Measurements from ENCODE around the gene PAIP2. TPM values are rescaled to one million over a fixed set of nuclear protein-coding genes. Genes with fewer than 3 reads are reported as not detected.
A peak's percentile ranks its signal among the peaks of the same experiment; 100 is the strongest.

PAIP2 gene
- total RNA-seq, 1 experiment from 2014 or later = 79.4 TPM

DNA sequence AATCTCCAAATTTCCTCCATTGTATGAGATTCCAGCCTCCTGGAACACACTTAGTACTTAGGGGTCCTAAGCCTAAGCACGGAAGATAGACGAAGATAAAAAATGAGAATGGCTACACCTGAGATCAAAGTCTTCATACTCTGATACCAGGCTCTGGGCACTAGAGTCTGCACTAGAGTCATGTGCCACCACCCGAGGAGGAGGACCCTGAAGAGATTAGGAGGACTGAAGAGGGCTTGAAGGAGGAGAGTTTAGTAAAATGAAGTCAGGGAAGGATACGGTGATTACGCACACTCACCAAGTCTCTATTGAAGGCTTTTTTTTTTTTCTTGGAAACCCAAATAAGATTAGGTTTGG, 62.8 kb downstream of the PAIP2 start:
- H3K9me3 ChIP-seq (ENCODE audit: control insufficient read depth, insufficient read depth, low read depth, low read length) = no peaks in the 10 kb centered on the region
- in situ Hi-C loops (cut with HindIII; ENCODE audit: low pct_unique_long_range_greater_than_20kb, low sequenced_read_pairs) = loop anchor here (25.0 kb wide), 1 partner anchor 108 kb away; no protein-coding TSS in a partner anchor
- BruUV-seq (replicated peaks) = no TSS peak
- no peaks in the 10 kb centered on the region for H3K27me3 ChIP-seq (ENCODE audit: control insufficient read depth, insufficient read depth, low read length)
- peak overlapping the region; percentile 53 to 71 for H3K4me3 ChIP-seq (ENCODE audit: low read depth in 2 of 2, low read length in 2 of 2)
- TF ChIP-seq, protein P1, sequence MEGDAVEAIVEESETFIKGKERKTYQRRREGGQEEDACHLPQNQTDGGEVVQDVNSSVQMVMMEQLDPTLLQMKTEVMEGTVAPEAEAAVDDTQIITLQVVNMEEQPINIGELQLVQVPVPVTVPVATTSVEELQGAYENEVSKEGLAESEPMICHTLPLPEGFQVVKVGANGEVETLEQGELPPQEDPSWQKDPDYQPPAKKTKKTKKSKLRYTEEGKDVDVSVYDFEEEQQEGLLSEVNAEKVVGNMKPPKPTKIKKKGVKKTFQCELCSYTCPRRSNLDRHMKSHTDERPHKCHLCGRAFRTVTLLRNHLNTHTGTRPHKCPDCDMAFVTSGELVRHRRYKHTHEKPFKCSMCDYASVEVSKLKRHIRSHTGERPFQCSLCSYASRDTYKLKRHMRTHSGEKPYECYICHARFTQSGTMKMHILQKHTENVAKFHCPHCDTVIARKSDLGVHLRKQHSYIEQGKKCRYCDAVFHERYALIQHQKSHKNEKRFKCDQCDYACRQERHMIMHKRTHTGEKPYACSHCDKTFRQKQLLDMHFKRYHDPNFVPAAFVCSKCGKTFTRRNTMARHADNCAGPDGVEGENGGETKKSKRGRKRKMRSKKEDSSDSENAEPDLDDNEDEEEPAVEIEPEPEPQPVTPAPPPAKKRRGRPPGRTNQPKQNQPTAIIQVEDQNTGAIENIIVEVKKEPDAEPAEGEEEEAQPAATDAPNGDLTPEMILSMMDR (IDR thresholded peaks at IDR 0.05) = no peak
- TF ChIP-seq, protein P2, sequence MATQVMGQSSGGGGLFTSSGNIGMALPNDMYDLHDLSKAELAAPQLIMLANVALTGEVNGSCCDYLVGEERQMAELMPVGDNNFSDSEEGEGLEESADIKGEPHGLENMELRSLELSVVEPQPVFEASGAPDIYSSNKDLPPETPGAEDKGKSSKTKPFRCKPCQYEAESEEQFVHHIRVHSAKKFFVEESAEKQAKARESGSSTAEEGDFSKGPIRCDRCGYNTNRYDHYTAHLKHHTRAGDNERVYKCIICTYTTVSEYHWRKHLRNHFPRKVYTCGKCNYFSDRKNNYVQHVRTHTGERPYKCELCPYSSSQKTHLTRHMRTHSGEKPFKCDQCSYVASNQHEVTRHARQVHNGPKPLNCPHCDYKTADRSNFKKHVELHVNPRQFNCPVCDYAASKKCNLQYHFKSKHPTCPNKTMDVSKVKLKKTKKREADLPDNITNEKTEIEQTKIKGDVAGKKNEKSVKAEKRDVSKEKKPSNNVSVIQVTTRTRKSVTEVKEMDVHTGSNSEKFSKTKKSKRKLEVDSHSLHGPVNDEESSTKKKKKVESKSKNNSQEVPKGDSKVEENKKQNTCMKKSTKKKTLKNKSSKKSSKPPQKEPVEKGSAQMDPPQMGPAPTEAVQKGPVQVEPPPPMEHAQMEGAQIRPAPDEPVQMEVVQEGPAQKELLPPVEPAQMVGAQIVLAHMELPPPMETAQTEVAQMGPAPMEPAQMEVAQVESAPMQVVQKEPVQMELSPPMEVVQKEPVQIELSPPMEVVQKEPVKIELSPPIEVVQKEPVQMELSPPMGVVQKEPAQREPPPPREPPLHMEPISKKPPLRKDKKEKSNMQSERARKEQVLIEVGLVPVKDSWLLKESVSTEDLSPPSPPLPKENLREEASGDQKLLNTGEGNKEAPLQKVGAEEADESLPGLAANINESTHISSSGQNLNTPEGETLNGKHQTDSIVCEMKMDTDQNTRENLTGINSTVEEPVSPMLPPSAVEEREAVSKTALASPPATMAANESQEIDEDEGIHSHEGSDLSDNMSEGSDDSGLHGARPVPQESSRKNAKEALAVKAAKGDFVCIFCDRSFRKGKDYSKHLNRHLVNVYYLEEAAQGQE (IDR thresholded peaks at IDR 0.05; ENCODE audit: insufficient read depth in 1 of 2, low read depth in 2 of 2, low read length in 1 of 2) = no peak
- TF ChIP-seq TCF7L2 (IDR thresholded peaks at IDR 0.05; ENCODE audit: low read depth, low read length) = no peak
- H3K4me1 ChIP-seq (ENCODE audit: control insufficient read depth, insufficient read depth, low read length) = peaks cover 14% of the 10 kb centered on the region
- intact Hi-C loops (cut with micrococcal nuclease; ENCODE audit: unreplicated experiment) = no loop called here
- ATAC-seq (no peak), DNase-seq (ENCODE audit: low read depth, low spot score) (no peak)
- ChIA-PET CTCF (no interaction called here), POLR2A (no interaction called here)
- peak overlapping the region; percentile 91 for H3K27ac ChIP-seq (ENCODE audit: low read length)
- no peaks in the 10 kb centered on the region for H3K36me3 ChIP-seq (ENCODE audit: control insufficient read depth, insufficient read depth, low read length)

DNA sequence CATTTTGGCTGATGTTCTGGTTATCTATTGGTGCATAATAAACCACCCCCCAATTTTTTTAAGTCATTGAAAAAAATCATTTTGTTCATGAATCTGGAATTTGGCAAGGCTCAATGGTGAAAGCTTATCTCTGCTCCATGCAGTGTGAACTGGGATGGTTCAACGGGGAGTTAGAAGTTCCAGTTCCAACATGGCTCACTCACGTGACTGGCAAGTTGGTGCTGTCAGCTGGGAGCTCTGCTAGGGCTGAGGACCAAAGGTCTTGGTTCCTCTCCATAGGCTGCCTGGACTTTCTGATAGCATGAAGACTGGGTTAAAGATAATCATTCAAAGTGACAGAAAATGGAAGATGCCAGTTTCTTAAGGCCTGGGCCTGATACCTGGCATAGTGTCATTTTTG, 65.3 kb downstream of the PAIP2 start:
- ChIA-PET POLR2A (no interaction called here), CTCF (no interaction called here)
- in situ Hi-C loops (cut with HindIII; ENCODE audit: low pct_unique_long_range_greater_than_20kb, low sequenced_read_pairs) = loop anchor here (25.0 kb wide), 1 partner anchor 105 kb away; no protein-coding TSS in a partner anchor

More for the DNA sequence above, 65.3 kb downstream of the PAIP2 start:
- intact Hi-C loops (cut with micrococcal nuclease; ENCODE audit: unreplicated experiment) = no loop called here
- DNase-seq (ENCODE audit: low read depth, low spot score) = no peak
- Histone ChIP-seq H3K9me3 (ENCODE audit: control insufficient read depth, insufficient read depth, low read depth, low read length) (no peaks in the 10 kb centered on the region), H3K36me3 (ENCODE audit: control insufficient read depth, insufficient read depth, low read length) (no peaks in the 10 kb centered on the region), H3K4me1 (ENCODE audit: control insufficient read depth, insufficient read depth, low read length) (peaks cover 14% of the 10 kb centered on the region), H3K4me3 (ENCODE audit: low read depth in 2 of 2, low read length in 2 of 2) (no peak overlapping the region), H3K27ac (ENCODE audit: low read length) (no peak overlapping the region), H3K27me3 (ENCODE audit: control insufficient read depth, insufficient read depth, low read length) (no peaks in the 10 kb centered on the region)
- ATAC-seq = no peak
- TF ChIP-seq, protein P1 (IDR thresholded peaks at IDR 0.05) = no peak
- TF ChIP-seq, protein P2 (IDR thresholded peaks at IDR 0.05; ENCODE audit: insufficient read depth in 1 of 2, low read depth in 2 of 2, low read length in 1 of 2) = no peak
- TF ChIP-seq POLR2AphosphoS5 (IDR thresholded peaks at IDR 0.05; ENCODE audit: low read depth, low read length) (no peak), TCF7L2 (IDR thresholded peaks at IDR 0.05; ENCODE audit: low read depth, low read length) (no peak), SIN3A (IDR thresholded peaks at IDR 0.05; ENCODE audit: borderline replicate concordance, insufficient read depth, low read depth, low read length) (no peak)
- no TSS peak for BruUV-seq (replicated peaks)

Data from Panc1 (cell line).